Gastrocnemius medialis (tissue), 4 donors: ENCODE measurements around the gene DYNLRB1.

Source experiments
- CTCF ChIP-seq, 5 experiments: fragments of 450-650 bp in 3 of 5; fragments of 200-600 bp in 2 of 5; sonication (generic) in 2 of 5; IDR thresholded peaks in 4 of 5; conservative IDR thresholded peaks in 1 of 5; 1 replicate in 4 of 5; 2 replicates in 1 of 5; pipeline ENCODE4 v1.5.1; 2016 to 2019; ENCODE audit warnings: antibody characterized with exemption in 5 of 5, mild to moderate bottlenecking in 3 of 5, moderate library complexity in 3 of 5
- POLR2A ChIP-seq, 2 donors: fragments of 450-650 bp; IDR thresholded peaks; one replicate each; pipeline ENCODE4 v1.6.1; 2017; ENCODE audit warnings: antibody characterized with exemption in 2 of 2, mild to moderate bottlenecking in 2 of 2, moderate library complexity in 2 of 2

- no peak for TF ChIP-seq POLR2A (IDR thresholded peaks at IDR 0.05)
- no peak for TF ChIP-seq CTCF (IDR thresholded peaks at IDR 0.05 in 4 of 5, conservative IDR thresholded peaks at IDR 0.05 in 1 of 5)
Observed at GRCh38 chr20:34495916-34496315, 20.3 kb upstream of the DYNLRB1 start.
